GM21390 (cell line): ENCODE measurements around the gene FLYWCH1.

Experiments
- ATAC-seq: cut with Tn5 transposase; IDR thresholded peaks from one replicate; pipeline ENCODE4 v1.9.1; 2021; ENCODE audit not compliant: unreplicated experiment

FLYWCH1 gene, protein sequence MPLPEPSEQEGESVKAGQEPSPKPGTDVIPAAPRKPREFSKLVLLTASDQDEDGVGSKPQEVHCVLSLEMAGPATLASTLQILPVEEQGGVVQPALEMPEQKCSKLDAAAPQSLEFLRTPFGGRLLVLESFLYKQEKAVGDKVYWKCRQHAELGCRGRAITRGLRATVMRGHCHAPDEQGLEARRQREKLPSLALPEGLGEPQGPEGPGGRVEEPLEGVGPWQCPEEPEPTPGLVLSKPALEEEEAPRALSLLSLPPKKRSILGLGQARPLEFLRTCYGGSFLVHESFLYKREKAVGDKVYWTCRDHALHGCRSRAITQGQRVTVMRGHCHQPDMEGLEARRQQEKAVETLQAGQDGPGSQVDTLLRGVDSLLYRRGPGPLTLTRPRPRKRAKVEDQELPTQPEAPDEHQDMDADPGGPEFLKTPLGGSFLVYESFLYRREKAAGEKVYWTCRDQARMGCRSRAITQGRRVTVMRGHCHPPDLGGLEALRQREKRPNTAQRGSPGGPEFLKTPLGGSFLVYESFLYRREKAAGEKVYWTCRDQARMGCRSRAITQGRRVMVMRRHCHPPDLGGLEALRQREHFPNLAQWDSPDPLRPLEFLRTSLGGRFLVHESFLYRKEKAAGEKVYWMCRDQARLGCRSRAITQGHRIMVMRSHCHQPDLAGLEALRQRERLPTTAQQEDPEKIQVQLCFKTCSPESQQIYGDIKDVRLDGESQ

DNA sequence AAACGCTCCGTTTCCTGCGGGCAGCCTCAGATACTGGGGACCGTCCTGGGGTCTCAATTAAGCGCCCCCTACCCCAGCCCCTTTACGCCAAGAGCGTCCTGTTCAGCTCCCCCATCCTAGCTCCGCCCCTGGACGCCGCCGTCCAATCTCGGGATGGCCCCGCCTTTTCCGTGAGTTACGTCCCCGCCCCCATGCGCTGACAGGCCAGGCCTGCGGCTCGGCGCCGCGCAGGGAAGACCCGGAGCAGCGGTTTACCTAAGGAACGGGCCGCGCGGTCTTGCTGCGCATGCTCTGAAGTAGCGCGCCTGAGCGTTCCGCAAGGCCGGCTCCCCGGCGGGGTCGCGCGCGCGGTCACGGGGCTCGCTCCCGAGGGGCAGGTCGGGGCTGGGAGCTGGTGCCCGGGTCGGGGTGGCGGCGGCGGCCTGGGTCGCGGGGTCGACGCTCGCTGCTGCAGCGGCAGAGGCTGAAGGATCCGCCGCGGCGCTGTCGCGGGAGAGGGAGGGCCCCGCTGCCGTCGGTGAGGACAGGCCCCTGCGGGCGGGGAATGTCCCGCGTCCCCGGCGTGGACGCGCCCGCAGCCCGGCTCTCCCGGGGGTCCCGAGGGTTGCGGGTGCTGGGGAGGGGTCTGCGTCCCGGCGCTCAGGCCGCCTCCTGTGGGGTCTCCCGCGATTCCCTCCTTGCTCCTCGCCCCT, at the start of gene FLYWCH1:
Gene FLYWCH1, plus strand, starts transcription at position 294 of the 692 bp plus-strand sequence. CDS start 17,755 bp downstream, outside the sequence.
- peak; percentile 90 for ATAC-seq

DNA sequence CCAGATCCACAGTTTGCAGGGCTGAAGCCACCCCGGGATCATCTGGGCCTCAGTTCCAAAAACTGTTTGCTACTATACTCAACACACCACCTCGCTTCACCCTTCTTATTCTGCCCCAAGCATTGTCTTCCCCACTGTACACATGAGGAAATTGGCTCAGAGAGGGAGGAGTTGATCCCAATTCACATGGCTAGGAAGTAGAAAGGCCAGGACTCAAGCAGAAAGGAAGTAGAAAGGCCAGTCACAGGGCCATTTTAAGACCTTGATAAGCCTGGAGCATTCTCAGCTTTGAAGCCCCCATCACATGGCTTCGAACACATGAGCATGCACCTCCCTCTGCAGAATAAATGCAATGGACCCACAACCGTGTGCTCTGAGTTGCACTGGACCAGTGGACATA, 46.1 kb upstream of the FLYWCH1 start:
- ATAC-seq: no peak

DNA sequence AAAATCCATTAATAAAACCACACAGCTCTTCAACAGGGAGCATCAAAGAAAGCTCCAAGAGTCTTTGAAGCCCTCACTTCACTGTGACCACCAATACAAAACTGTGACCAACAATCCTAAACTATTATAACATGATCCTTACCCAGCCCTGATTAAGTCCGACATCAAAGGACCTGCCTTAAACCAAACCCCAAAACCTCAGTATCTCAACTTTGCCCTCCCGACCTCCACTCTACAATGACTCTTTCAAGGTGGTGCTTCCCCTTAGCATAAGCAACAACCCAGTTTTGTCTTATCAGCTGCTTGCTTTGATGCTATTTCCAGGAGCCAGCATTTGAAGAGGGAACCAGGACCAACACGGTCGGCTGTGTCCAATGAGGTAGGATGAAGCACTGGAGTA, 45.3 kb upstream of the FLYWCH1 start:
- no peak for ATAC-seq

DNA sequence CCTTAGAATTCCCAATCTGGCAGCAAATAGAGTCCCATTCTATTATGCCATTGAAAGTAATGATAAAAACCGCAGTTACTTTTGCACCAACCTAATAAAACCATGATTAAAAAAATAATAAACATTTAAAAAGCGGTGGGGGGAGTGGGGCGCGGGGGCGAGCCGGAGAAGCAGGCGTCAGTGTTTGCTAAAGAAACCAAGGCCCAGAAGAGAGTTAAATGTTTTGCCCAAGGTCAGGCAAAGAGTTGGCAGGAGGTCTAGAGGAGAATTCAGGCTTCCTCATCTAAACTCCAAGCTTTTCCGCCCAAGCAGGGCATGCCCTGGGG, 44.1 kb upstream of the FLYWCH1 start:
- ATAC-seq: no peak

DNA sequence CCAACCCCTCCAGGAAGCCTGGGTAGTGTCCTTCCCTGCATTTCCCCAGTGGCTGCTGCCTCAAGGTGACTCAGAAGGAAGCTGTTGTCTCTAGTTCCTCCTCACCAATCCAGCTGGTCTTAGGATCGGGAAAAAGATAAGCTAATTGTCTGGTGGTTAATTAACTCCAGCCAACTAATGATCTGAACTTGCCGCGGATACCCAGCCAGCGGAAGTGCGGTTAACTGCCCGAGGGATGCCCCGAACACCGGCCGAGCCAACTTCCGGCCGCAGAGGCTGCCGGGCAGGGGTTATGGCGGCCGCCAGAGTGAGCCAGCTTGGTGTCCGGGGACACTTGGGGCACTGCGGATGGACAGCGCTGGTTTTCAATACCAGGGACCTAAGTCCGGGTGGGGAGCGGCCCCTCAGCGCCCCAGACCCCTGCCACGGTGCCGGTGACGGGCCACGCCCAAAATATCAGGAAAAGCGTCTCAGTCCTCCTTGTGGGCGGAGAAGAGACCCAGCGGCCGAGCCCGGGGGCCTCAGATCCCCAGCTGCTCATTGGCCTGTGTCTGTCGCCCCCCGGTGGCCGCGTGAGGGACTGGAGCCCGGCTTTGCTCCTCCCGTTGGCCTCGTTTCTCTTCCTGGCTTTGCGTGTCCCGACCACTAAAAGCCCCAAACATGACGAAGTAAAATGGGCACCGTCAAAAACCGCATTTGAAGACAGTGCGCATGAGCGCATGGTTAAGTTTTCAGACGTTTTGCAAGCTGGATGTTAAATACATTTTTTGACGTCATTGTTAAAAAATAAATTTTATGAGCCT, 43.5 kb upstream of the FLYWCH1 start:
- ATAC-seq: peak; percentile 84

DNA sequence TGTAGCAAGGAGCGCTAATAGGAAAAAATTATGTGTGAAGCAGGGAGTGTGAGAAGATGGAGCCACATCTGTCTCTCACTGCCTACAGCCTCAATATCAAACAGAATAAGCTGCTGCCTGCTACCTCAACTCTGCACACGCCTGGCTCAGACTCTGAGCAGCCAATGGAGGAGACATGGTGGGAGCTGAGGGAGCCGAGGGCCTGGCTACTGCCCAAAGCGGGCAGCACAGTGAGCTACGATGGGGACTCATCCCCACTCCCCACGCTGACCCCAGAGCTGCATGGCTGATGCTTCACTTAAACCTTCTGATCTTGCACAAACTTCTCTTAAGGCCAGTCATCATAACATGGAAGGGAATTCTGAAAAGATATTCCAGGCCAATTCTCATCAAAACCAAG, 39.8 kb upstream of the FLYWCH1 start:
- no peak for ATAC-seq

DNA sequence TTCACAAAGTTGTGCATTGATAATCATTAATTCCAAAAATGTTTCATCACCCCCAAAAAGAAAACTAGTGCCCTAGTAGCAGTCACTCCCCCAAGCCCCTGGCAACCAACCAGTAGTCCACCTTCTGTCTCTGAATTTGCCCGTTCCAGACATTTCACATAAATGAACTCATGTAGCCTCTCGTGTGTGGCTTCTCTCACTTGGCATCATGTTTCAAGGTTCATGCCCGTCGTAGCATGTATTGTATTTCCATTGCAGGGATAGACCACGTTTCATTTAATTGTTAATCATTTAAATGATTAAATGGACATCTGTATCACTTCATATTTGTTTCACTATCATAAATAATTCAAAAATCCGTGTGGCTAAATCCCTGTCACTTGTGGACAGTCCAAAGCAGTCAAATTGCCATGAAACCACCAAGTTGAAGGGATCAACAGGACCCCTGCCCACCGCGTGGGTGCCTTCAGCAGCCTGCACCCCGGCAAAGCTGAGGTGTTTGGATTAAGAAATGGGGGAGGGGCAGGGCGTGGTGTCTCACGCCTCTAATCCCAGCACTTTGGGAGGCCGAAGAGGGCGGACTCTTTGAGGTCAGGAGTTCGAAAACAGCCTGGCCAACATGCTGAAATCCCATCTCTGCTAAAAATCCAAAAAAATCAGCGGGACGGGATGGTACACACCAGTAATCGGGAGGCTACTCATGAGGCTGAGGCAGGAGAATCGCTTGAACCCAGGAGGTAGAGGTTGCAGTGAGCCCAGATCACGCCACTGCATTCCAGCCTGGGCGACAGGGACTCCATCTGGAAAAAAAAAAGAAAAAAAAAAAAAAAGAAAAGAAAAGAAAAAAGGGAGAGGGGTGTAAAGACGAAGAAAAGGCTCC, 37.5 kb upstream of the FLYWCH1 start:
- no peak for ATAC-seq

DNA sequence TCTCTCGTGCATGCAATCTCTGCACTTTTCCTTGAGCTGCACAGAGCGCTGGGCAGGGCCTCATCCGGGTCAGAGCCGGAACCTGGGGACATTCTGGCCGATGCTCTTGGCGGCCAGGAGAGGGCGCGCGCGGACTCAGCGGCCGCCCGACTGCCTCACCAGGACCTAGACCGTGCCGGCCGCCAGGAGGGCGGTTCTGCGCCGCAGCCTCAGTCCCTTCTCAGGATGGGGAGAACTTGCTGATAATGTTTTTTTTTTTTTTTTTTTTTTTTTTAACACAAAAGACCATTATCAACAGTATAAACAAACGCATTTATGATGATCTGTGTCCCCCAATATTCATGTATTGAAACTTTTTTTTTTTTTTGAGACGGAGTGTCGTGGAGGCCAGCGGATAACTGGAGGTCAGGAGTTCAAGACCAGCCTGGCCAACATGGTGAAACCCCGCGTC, 36.8 kb upstream of the FLYWCH1 start:
- no peak for ATAC-seq

DNA sequence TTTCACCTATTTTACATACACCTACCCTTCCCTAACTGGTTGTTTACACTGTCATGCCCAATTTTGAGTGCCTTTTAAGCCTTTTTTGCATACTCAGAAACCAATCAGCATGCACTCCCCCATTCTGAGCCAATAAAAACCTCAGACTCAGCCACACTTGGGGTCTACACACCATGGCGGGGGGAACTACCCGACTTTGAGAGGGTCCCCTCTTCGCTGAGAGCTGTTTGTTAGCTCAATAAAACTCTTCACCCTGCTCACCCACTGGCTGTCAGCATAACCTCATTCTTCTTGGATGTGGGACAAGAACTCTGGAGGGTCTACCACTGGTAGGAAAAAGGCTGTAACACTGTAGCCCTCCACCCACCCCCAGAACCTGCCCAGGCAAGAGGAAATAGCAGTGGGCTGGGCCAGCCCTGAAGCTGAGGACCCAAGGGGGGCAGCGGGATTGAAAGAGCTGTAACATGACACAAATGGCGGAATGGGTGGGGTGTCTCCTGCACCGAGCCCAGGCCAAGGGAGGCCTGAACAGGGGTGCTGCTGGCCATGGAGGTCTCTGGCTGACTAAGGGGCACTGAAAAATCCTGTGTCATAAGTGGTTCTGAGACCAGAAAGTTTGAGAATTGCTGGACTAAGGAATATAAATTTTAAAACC, 31.8 kb upstream of the FLYWCH1 start:
- no peak for ATAC-seq

DNA sequence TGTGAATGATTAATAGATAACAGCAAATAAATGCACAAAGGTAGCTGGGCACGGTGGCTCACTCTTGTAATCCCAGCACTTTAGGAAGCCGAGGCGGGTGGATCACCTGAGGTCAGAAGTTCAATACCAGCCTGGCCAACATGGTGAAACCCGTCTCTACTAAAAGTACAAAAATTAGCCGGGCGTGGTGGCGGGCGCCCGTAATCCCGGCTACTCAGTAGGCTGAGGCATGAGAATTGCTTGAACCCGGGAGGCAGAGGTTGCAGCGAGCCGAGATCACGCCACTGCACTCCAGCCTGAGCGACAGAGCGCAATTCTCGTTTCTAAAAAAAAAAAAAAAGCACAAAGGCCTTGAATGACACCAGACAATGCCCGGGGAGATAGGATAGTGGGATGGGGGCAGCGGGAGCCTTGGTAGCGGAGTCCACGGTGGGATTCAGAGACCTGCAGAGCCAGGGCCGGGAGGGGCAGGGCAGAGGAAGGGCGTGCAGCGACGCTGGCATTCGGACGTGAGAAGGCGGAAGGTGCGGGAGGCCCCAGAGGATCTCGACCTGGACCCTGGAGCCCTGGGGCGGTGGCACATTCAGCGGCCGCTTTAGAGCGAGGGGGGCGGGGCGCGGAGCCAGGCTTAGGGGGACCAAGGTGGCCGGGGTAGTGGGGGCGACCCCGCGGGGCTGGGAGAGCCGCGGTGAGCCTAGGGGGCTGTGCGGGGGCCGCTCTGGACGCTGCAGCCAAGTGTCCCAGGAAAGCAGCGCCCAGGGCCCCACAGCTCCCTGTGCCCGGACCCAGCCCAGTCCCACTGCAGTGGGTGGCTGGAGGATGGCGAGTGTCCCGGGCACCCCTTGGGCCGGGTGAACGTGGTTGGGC, 29.7 kb upstream of the FLYWCH1 start:
- ATAC-seq: peak; percentile 17

DNA sequence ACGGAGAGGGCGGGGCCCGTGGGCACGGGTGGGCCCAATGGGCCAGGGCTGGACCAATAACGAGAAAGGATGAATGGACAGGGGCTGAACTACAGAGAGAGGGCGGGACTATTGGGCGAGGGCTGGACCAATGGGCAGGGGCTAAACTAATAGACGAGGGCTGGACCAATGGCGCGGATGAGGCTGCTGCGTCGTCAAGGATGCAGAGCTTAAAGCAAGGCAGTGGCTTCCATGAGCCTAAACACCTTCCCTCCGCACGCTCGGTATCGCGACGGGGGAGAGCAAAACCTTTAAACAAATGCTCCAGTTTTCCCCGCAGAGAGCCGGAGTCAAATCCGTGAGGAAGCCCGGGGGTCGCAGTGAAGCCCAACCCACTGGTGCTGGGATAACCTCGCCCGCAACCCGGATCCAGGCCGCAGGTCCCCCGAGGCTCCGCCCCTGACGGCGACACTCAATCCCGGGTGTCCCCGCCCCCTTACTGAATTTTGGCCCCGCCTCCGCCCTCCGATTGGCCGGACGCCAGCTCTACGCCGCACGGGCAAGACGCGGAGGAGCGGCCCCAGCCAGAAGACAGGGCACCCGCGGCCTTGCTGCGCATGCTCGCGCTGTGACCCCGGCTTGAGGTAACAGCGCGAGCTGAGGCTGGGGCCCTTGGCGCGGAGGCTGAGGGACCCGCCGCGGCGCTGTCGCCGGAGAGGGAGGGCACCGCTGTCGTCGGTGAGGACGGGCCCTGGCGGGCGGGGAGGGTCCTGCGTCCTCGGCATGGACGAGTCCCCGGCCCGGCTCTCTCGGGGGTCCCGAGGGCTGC, 28.9 kb upstream of the FLYWCH1 start, which contains the start of gene FLYWCH2:
Gene FLYWCH2, plus strand, starts transcription at position 566 of the 808 bp plus-strand sequence. CDS start 13,235 bp downstream, outside the sequence.
- peak; percentile 84 for ATAC-seq

DNA sequence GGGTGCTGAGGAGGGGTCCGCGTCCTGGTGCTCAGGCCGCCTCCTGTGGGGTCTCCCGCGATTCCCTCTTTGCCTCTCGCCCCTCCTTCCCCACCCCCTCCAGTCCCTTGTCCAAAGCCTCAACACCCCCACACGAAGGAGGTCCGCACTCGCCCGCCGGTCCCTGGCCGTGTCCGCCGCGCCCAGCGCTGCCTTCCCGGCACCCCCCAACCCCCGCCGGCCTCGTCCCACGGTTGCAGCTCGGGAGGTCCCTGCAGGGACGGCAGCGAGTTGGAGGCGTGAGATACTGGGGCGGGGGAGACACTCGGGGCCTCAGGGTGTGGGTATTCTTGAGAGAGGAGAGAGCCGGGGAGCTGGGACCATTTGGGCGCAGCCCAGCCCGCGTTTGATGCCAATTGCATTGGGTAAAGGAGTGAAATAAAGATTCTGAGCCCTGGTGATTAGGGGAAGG, 28.2 kb upstream of the FLYWCH1 start:
- peak; percentile 5 for ATAC-seq

DNA sequence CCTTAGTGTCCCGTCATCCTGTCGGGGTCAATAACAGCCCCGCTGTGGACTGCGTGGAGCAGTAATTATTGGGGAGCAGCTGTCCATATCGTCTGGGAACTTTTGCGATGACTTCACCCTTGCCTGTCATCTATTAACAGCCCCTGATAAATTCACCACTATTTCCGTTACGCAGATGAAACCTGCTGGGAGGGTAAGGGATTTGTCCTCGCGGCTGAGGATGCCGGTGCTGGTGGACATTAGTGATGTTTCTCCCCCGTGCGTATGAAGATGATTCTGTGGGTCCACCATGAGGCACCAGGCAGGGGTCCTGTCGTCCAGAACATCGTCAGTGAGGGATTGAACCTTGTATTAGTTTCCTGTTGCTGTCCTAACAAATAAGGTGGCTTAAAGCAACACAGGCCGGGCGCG, 27.7 kb upstream of the FLYWCH1 start:
- no peak for ATAC-seq

DNA sequence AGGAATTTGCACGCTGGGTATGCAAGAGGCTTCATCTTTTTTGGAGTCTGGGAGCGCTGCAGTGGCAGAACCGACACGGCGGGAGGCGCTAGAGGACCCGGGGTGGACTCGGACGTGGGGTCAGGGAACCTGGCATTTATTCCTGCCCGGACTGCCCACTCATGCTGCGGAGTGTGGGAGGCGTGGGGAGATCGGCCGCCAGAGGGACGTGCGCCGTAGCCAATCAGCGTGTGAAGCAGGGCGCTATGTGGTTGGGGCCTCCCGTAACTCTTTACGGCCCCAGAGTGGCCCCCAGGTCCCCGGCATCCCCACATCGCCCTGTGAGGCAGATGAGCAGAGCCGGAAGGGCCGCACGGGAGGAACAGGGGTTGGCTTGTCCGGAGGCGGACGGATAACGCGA, 17.5 kb upstream of the FLYWCH1 start:
- ATAC-seq: no peak

DNA sequence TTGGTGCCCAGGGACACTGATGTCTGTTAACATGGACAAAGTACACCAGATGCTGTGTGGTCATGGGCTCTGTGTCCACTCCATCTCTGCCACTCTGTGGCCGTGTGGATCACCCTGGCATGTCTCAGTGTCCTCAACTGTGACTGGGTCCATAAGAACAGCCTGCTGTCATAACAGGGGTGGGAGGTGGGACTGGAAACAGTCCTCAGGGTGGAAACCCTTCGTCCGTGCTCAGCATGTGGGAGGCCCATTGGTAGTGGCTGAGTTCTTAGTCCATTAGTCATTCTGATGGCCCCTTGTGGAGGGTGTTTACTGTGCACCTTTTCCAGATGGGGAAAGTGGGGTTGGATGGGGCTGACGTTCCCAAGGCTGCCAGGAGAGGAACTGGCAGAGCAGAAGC, 15.9 kb upstream of the FLYWCH1 start:
- no peak for ATAC-seq

DNA sequence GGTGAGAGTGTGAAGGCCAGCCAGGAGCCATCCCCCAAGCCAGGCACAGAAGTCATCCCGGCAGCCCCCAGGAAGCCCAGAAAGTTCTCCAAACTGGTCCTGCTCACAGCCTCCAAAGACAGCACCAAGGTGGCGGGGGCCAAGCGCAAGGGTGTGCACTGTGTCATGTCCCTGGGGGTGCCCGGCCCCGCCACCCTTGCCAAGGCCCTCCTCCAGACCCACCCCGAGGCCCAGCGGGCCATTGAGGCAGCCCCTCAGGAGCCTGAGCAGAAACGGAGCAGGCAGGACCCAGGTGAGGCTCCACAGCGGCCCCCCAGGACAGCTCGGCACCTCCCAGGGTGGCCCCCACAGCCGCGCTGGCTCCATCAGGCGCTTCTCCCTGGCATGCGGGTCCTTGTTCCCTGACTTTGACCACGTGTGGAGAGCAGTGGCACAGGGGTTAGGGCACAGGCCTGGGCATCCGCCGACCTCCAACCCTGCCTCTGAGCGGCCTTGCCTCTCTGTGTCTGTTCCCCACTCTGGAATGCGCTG, 15.2 kb upstream of the FLYWCH1 start:
- ATAC-seq: no peak

DNA sequence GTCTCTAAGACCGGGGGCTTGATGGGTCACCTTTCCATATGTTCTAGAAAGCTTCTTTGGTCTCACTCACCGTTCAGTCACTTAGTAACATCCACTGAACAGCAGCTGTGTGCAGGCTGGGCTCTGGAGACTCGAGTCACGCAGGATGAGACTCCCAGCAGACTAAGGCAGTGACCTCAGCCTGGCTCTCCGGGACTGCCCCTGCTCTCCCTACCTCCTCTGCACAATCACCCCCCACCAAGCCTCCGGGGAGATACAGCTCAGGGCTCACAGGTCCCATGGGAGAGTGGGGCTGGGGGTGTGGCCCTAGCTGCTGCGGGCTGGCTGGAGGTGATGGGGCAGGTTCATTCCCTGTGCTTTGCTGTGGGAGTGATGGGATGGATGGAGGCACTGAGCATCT, 14.6 kb upstream of the FLYWCH1 start:
- ATAC-seq: no peak
